BLaER1 treated with 17β-estradiol and CSF1 and Interleukin-3, amounts not matched to agents 10 nM and 100 nM (cell line): ENCODE data around the gene TTLL5.
A peak's percentile ranks its signal among the peaks of the same experiment; 100 is the strongest.

Source experiments
- H3K27ac ChIP-seq, 11 experiments: shearing (Covaris generic); formaldehyde crosslinking; 2 replicates each; pipeline ENCODE4 v1.8.1; 2022
- H3K27me3 ChIP-seq, 11 experiments: shearing (Covaris generic); formaldehyde crosslinking; 2 replicates each; pipeline ENCODE4 v1.8.1; 2022
- H3K36me3 ChIP-seq, 11 experiments: shearing (Covaris generic); formaldehyde crosslinking; 2 replicates each; pipeline ENCODE4 v1.8.1; 2022
- H3K4me1 ChIP-seq, 10 experiments: shearing (Covaris generic); formaldehyde crosslinking; 2 replicates each; pipeline ENCODE4 v1.8.1; 2022
- H3K4me2 ChIP-seq, 11 experiments: shearing (Covaris generic); formaldehyde crosslinking; 2 replicates each; pipeline ENCODE4 v1.8.1; 2022
- H3K4me3 ChIP-seq, 10 experiments: shearing (Covaris generic); formaldehyde crosslinking; 2 replicates each; pipeline ENCODE4 v1.8.1; 2022
- H3K9ac ChIP-seq, 11 experiments: shearing (Covaris generic); formaldehyde crosslinking; 2 replicates each; pipeline ENCODE4 v1.8.1; 2022
- H3K9me3 ChIP-seq, 11 experiments: shearing (Covaris generic); formaldehyde crosslinking; replicated peaks in 1 of 11; 2 replicates each; pipeline ENCODE4 v1.8.1; 2022
- H4K20me1 ChIP-seq, 11 experiments: shearing (Covaris generic); formaldehyde crosslinking; 2 replicates each; pipeline ENCODE4 v1.8.1; 2022
- Cebpa-rat ChIP-seq, 11 experiments: shearing (Covaris generic); IDR thresholded peaks; 2 replicates each; pipeline ENCODE4 v1.8.1; 2022

Gene TTLL5

DNA sequence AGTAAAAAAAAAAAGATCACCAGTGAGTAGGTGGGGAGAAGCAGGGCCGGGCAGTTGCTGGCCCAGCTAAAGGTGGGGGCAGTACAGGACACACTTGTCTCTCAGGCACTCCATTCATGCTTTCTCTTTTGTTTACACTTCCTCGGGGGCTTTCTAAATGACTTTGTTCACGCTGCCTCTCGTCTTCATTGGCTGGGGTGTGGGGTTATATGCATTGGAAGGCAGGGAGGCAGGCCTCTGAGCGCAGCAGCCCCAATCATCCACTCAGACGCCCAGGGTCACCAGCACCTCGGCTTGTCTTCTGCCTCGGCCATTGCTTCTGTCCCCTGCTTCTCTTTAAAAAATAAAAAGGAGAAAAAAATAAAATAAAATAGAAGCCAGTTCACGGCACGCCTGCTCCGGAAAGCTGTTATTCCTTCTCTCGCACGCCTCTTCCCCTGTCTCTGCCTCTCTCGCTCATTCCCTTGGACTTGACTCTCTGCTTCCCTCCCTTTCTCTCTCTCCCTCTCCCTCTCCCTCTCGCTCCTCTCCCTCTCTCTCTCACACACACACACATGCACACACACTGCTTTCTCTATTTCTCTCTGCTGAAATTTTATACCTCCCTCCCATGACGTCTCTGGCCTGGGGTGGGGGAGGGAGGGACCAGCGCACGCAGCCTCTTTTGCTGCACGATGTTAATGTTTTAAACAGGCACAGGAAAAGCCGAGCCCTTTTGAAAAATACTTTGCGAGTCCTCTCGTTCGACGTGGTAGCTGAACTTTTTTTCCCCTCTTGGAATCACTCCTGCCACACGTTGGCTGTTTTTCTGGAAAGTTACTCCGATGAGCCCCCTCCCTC lies 320.6 kb downstream of the TTLL5 start, which contains the start of gene TGFB3:
Gene TGFB3, minus strand, starts transcription at position 570 of the 840 bp plus-strand sequence. CDS start 1,102 bp downstream, outside the sequence.
- H3K36me3 ChIP-seq = no peaks in the 10 kb centered on the region
- H4K20me1 ChIP-seq = no peaks in the 10 kb centered on the region
- peak within 1 kb of the TSS; percentile 66 to 80 (median 71) for H3K4me3 ChIP-seq
- no peak for TF ChIP-seq Cebpa-rat (IDR thresholded peaks at IDR 0.05)
- H3K9me3 ChIP-seq = no peaks in the 10 kb centered on the region
- H3K27ac ChIP-seq = peak within 1 kb of the TSS in 9 of 11 experiments; percentile 54 to 70 (median 63); a peak in 17 of 22 replicates
- H3K27me3 ChIP-seq = peaks cover 0 to 18% (median 12%) of the 10 kb centered on the region in 11 experiments; a peak in 17 of 22 replicates
- peak within 1 kb of the TSS; percentile 66 to 83 (median 81) for H3K9ac ChIP-seq
- H3K4me1 ChIP-seq = peaks cover 27 to 65% (median 51%) of the 10 kb centered on the region in 10 experiments
- peak within 1 kb of the TSS; percentile 76 to 96 (median 87) for H3K4me2 ChIP-seq

DNA sequence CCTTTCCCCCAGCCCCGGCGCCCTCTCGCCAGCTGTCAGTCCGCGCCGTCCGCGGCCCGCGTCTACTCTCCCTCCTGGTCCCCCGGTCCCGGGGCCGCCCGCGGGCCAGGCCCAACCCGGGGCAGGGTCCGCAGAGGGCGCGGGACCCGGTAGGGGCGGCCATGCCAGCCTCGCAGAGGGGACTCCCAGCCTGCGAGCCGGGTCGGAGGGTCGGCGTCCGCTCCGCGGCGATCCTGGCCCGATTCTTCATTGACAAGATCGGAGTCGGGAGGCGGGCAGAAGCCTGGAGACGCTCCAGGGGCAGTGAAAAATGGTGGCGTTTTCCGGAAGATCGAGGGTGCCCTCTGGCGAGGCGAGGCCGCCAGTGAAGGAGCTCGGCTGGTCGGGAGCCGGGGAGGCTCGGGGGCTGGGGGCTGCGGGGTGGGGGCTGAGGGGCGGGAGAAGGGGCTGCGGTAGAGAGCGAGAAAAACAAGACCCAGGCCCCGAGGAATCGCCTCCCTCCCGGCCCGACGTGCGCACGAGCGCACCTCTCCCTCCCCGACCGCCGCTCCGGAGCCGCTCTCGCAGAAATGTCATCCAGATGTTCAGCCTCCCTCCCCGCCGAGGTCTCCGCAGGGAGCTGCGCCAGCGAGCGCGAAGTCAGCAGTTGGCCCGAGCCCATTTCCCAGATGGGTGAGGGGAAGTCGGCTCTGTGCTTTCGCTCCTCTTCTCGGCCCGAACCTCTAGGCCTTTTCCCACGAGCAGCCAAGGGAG lies 321.4 kb downstream of the TTLL5 start:
- TF ChIP-seq Cebpa-rat (IDR thresholded peaks at IDR 0.05) = no peak
- Histone ChIP-seq H3K4me1 (peaks cover 28 to 58% (median 44%) of the 10 kb centered on the region in 10 experiments), H3K36me3 (no peaks in the 10 kb centered on the region), H3K27me3 (peaks cover 0 to 18% (median 12%) of the 10 kb centered on the region in 11 experiments; a peak in 17 of 22 replicates), H3K27ac (peak overlapping the region in 9 of 11 experiments; percentile 54 to 70 (median 63); a peak in 17 of 22 replicates), H3K4me2 (peak overlapping the region; percentile 76 to 96 (median 87)), H3K4me3 (peak overlapping the region; percentile 66 to 80 (median 71)), H3K9me3 (no peaks in the 10 kb centered on the region), H4K20me1 (no peaks in the 10 kb centered on the region), H3K9ac (peak overlapping the region; percentile 66 to 83 (median 81))

DNA sequence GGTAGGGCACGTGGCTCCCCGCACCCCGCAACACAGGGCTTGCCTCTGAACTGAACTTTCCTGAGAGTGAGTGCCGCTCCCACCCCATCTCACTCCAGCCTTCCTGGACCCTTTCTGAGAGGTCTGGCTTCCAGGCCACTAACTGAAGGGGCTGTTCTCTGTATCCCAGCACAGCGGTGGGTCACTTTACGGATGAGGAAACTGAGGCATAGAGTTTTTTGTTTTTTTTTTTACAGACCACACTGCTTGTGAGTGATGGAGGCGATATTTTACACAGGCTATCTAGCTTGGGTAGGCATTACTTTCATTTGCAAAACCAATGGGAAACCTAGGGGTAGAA lies 321.9 kb downstream of the TTLL5 start:
- no peak for TF ChIP-seq Cebpa-rat (IDR thresholded peaks at IDR 0.05)
- H3K9ac ChIP-seq = peak overlapping the region in 5 of 11 experiments; percentile 27 to 83 (median 31); a peak in 5 of 22 replicates

DNA sequence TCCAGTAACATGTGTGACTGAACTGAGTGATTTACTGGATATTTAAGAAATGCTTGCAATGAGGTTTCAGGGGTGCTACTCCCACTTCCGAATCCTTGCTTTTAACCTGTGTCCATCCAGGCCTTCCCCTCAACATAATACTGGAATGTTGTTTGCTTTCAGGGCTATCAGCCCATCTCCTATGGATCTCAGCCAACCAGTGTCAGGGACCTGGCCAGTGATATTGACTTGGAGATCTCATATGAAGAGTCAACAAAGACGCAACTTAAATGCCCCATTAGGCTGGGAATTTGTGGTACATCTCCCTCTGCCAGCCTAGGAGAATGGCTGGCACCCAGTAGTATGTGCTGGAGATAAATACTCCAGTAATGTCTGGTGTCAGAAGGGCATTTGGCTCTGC lies 323.6 kb downstream of the TTLL5 start:
- H3K4me3 ChIP-seq = no peak overlapping the region
- H3K4me1 ChIP-seq = peaks cover 13 to 36% (median 23%) of the 10 kb centered on the region in 10 experiments

More for the DNA sequence above, 321.9 kb downstream of the TTLL5 start:
- Histone ChIP-seq H3K36me3 (no peaks in the 10 kb centered on the region), H3K4me2 (peak overlapping the region; percentile 76 to 95 (median 86); a peak in 21 of 22 replicates), H3K27ac (no peak overlapping the region), H4K20me1 (no peaks in the 10 kb centered on the region), H3K4me3 (peak overlapping the region in 9 of 10 experiments; percentile 41 to 80 (median 70); a peak in 15 of 20 replicates), H3K9me3 (no peaks in the 10 kb centered on the region), H3K4me1 (peaks cover 25 to 53% (median 39%) of the 10 kb centered on the region in 10 experiments), H3K27me3 (peaks cover 0 to 18% (median 12%) of the 10 kb centered on the region in 11 experiments; a peak in 17 of 22 replicates)

DNA sequence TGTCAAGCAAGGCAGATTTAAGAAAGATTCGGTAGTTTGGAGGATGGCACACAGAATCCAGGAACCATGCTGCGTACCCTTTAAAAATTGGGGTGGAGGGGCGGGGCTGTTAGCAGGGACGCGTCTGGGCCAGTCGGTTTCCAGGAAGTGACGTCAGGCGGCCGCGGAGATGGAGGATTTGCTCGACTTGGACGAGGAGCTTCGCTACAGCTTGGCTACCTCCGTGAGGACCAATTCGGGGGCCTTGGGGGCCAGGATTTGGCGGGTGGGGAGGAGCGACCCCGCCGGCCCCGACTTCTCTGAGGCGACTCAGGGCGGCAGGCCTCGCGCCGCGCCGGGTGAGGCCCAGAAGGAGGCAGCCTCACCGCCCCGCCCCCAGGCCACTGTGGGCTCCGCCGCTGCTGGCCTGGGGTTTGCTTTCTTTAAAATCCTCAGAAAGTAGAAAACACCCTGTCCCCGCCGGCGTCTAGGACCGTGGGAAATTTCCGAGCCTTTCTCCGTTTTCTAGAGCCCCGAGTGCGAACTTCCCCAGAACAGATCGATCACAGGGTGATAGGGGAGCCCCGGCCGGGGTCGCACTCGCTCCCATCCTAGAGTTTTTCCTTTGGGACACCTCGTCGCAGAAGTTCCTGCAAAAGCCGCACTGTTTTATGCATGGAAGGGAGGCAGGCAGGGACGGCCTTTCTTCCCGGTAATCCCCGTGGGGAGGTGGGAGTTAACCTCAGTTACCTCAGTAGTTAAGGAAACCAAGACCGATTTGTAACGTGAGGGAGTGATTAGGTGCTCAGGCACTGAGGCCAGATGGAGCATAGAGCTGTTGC lies 324.8 kb downstream of the TTLL5 start, which contains the start of gene IFT43:
Gene IFT43, plus strand, starts transcription at position 146 of the 821 bp plus-strand sequence. Its CDS starts 24 bp downstream, at position 170.
- Histone ChIP-seq H3K4me2 (peak within 1 kb of the TSS; percentile 85 to 99 (median 89)), H3K9ac (peak within 1 kb of the TSS; percentile 65 to 81 (median 78)), H4K20me1 (no peaks in the 10 kb centered on the region), H3K27me3 (peaks cover 0 to 18% (median 12%) of the 10 kb centered on the region in 11 experiments; a peak in 17 of 22 replicates), H3K27ac (peak within 1 kb of the TSS in 10 of 11 experiments; percentile 12 to 65 (median 46); a peak in 14 of 22 replicates), H3K4me3 (peak within 1 kb of the TSS; percentile 73 to 94 (median 85)), H3K4me1 (peaks cover 13 to 26% (median 19%) of the 10 kb centered on the region in 10 experiments), H3K36me3 (peaks cover 0 to 18% (median 0%) of the 10 kb centered on the region in 11 experiments; a peak in 7 of 22 replicates), H3K9me3 (no peaks in the 10 kb centered on the region)
- TF ChIP-seq Cebpa-rat (IDR thresholded peaks at IDR 0.05) = no peak

More for the DNA sequence above, 323.6 kb downstream of the TTLL5 start:
- no peak for TF ChIP-seq Cebpa-rat (IDR thresholded peaks at IDR 0.05)
- no peaks in the 10 kb centered on the region for H3K9me3 ChIP-seq
- no peak overlapping the region for H3K27ac ChIP-seq
- H3K36me3 ChIP-seq = peaks cover 0 to 7% (median 0%) of the 10 kb centered on the region in 11 experiments; a peak in 5 of 22 replicates
- peaks cover 0 to 18% (median 12%) of the 10 kb centered on the region in 11 experiments; a peak in 17 of 22 replicates for H3K27me3 ChIP-seq
- no peak overlapping the region for H3K4me2 ChIP-seq
- no peak overlapping the region for H3K9ac ChIP-seq
- no peaks in the 10 kb centered on the region for H4K20me1 ChIP-seq

DNA sequence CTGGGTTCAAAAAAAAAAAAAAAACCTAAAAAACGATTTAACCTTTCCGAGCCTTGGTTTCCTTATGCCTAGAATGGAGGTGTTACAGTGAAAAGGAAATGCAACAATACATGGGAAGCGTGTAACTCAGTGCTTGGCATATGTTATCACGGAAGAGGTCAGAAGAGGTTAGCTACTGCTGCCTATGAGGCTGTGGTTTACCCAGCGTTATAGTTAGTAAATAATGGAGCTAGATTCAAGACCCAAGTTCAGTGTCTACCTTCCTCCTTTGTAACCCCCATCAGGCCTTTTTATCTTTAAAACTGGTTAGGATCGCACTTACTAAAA lies 325.4 kb downstream of the TTLL5 start:
- H3K36me3 ChIP-seq = peaks cover 0 to 18% (median 0%) of the 10 kb centered on the region in 11 experiments; a peak in 7 of 22 replicates
- H3K4me3 ChIP-seq = peak overlapping the region; percentile 73 to 94 (median 85)
- H3K27ac ChIP-seq = no peak overlapping the region
- no peaks in the 10 kb centered on the region for H3K9me3 ChIP-seq
- H3K4me2 ChIP-seq = peak overlapping the region; percentile 85 to 99 (median 89)
- H3K4me1 ChIP-seq = peaks cover 8 to 22% (median 13%) of the 10 kb centered on the region in 10 experiments
- H3K9ac ChIP-seq = peak overlapping the region; percentile 65 to 81 (median 78); a peak in 20 of 22 replicates
- no peak for TF ChIP-seq Cebpa-rat (IDR thresholded peaks at IDR 0.05)
- H4K20me1 ChIP-seq = no peaks in the 10 kb centered on the region
- peaks cover 0 to 17% (median 12%) of the 10 kb centered on the region in 11 experiments; a peak in 17 of 22 replicates for H3K27me3 ChIP-seq

DNA sequence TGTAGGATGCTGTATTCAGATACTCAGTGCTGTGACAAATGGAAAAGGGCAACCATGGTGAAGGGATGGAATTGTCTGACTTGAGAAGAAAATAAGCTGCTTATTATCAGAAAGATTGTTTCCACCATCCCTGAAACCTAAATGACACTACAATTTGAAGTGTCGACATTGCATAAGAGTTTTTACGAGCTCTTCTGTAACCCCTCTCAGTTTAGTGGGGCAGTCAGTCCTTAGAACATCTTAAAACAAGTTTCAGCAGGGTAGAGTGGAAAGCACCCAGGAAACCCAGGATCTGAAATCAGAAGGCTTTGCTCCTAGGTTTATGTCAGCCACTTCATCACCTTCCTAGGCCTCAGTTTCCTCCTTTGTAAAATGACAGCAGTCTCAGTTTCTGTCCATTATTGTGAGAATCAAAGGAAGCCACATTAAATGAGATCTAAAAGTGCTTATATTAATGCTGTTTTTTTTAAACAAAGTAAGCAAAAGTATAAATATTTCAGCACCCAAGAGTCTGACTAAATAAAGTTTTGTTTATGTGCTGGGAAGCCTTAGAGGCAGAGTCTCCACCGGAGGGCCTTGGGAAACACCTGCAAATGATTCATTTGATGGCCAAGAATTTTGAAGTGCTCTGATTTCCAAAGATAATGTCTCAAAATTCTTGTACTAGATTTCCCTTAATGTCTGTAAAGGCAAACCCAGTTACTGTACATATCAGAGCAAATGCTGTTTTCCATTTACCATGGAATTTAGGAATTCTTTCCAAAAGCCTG lies 326.3 kb downstream of the TTLL5 start:
- Histone ChIP-seq H3K9me3 (no peaks in the 10 kb centered on the region), H3K4me2 (no peak overlapping the region), H3K27me3 (peaks cover 0 to 17% (median 12%) of the 10 kb centered on the region in 11 experiments; a peak in 17 of 22 replicates), H3K4me3 (no peak overlapping the region), H4K20me1 (no peaks in the 10 kb centered on the region), H3K27ac (no peak overlapping the region), H3K4me1 (peaks cover 5 to 27% (median 12%) of the 10 kb centered on the region in 10 experiments; a peak in 19 of 20 replicates), H3K36me3 (peaks cover 0 to 27% (median 0%) of the 10 kb centered on the region in 11 experiments; a peak in 7 of 22 replicates), H3K9ac (no peak overlapping the region)
- TF ChIP-seq Cebpa-rat (IDR thresholded peaks at IDR 0.05) = no peak
